ENCODE results near the gene UBE4B. TPM values are rescaled to one million over a fixed set of nuclear protein-coding genes. Genes with fewer than 3 reads are reported as not detected.

UBE4B gene
- total RNA-seq, 1 experiment from 2014 or later = 31.2 TPM

GRCh38 chr1:10173582-10173981 is 140.8 kb downstream of the UBE4B start:
- Mint-ChIP-seq H3K4me3 (ENCODE audit: unreplicated experiment) (no peak overlapping the region), H3K27ac (ENCODE audit: low read depth, unreplicated experiment) (no peak overlapping the region), H3K4me1 (ENCODE audit: insufficient read depth, unreplicated experiment) (no peaks in the 10 kb centered on the region), H3K9me3 (ENCODE audit: unreplicated experiment) (no peaks in the 10 kb centered on the region), H3K36me3 (ENCODE audit: insufficient read depth, unreplicated experiment) (peaks cover 32% of the 10 kb centered on the region), H3K27me3 (ENCODE audit: insufficient read depth, unreplicated experiment) (no peaks in the 10 kb centered on the region)
- POLR2A ChIA-PET = no interaction called here
- no TSS peak for BruUV-seq (replicated peaks)
- TF ChIP-seq, protein P1, sequence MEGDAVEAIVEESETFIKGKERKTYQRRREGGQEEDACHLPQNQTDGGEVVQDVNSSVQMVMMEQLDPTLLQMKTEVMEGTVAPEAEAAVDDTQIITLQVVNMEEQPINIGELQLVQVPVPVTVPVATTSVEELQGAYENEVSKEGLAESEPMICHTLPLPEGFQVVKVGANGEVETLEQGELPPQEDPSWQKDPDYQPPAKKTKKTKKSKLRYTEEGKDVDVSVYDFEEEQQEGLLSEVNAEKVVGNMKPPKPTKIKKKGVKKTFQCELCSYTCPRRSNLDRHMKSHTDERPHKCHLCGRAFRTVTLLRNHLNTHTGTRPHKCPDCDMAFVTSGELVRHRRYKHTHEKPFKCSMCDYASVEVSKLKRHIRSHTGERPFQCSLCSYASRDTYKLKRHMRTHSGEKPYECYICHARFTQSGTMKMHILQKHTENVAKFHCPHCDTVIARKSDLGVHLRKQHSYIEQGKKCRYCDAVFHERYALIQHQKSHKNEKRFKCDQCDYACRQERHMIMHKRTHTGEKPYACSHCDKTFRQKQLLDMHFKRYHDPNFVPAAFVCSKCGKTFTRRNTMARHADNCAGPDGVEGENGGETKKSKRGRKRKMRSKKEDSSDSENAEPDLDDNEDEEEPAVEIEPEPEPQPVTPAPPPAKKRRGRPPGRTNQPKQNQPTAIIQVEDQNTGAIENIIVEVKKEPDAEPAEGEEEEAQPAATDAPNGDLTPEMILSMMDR (IDR thresholded peaks at IDR 0.05; ENCODE audit: unreplicated experiment) = no peak
- CTCF ChIA-PET = no interaction called here
- DNase-seq (ENCODE audit: unreplicated experiment) = no peak
- intact Hi-C loops (cut with micrococcal nuclease) = no loop called here

GRCh38 chr1:10177876-10178275 is 145.1 kb downstream of the UBE4B start:
- no TSS peak for BruUV-seq (replicated peaks)
- CTCF ChIA-PET = interaction anchor here (0.7 kb wide), 1 partner anchor 320 kb away, joined by 3 read pairs; no protein-coding TSS in a partner anchor

DNA sequence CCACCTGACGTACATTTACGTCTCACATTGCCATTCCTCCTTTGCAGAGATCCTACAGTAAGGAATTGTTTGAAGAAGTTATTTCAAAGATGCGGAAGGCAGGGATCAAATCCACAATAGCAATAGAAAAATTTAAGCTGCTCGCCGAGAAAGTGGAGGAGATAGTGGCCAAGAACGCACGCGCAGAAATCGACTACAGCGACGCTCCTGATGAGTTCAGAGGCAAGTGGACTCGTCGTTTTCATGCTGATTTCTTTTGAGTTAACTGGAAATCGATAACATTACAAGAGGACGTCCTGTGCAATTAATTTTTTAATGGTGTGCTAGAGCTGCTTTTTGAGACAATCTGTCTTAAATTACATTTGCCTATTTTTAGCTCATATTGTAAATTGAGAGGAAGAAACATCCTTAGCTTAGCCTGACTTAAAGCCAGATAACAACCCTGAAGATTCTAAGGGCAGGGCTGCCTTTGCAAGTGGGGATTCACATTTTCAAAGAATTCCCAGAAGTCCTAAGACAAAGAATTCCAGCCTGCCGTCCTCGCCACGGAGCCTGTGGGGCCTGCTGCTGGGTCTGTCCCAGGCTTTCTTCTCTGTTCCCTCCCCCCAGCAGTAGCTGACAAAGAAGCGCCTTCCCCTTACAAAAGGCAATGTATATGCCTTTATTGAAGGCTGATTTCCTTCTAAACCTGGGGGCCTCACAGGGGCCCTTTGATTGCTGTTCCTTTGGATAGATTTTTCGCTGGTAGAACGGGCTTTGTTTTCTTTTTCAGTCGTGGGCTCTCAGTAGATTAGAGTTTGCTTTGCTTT is 146.0 kb downstream of the UBE4B start:
- no peaks in the 10 kb centered on the region for H3K4me1 Mint-ChIP-seq (ENCODE audit: insufficient read depth, unreplicated experiment)
- TF ChIP-seq, protein P1 (IDR thresholded peaks at IDR 0.05; ENCODE audit: unreplicated experiment) = no peak
- peaks cover 54% of the 10 kb centered on the region for H3K36me3 Mint-ChIP-seq (ENCODE audit: insufficient read depth, unreplicated experiment)
- ChIA-PET CTCF (interaction anchor here (0.8 kb wide), 1 partner anchor 31 kb away, joined by 3 read pairs; the partner anchor contains the start of gene KIF1B), POLR2A (no interaction called here)
- H3K27me3 Mint-ChIP-seq (ENCODE audit: insufficient read depth, unreplicated experiment) = no peaks in the 10 kb centered on the region
- H3K27ac Mint-ChIP-seq (ENCODE audit: low read depth, unreplicated experiment) = no peak overlapping the region
- DNase-seq (ENCODE audit: unreplicated experiment) = no peak
- no TSS peak for BruUV-seq (replicated peaks)
- H3K9me3 Mint-ChIP-seq (ENCODE audit: unreplicated experiment) = no peaks in the 10 kb centered on the region
- intact Hi-C loops (cut with micrococcal nuclease) = no loop called here
- H3K4me3 Mint-ChIP-seq (ENCODE audit: unreplicated experiment) = no peak overlapping the region

More at GRCh38 chr1:10177876-10178275, 145.1 kb downstream of the UBE4B start:
- TF ChIP-seq, protein P1 (IDR thresholded peaks at IDR 0.05; ENCODE audit: unreplicated experiment) = no peak
- H3K4me1 Mint-ChIP-seq (ENCODE audit: insufficient read depth, unreplicated experiment) = no peaks in the 10 kb centered on the region
- no peak overlapping the region for H3K27ac Mint-ChIP-seq (ENCODE audit: low read depth, unreplicated experiment)
- no peak overlapping the region for H3K4me3 Mint-ChIP-seq (ENCODE audit: unreplicated experiment)
- DNase-seq (ENCODE audit: unreplicated experiment) = no peak
- peaks cover 45% of the 10 kb centered on the region for H3K36me3 Mint-ChIP-seq (ENCODE audit: insufficient read depth, unreplicated experiment)
- no peaks in the 10 kb centered on the region for H3K27me3 Mint-ChIP-seq (ENCODE audit: insufficient read depth, unreplicated experiment)
- POLR2A ChIA-PET = no interaction called here
- no peaks in the 10 kb centered on the region for H3K9me3 Mint-ChIP-seq (ENCODE audit: unreplicated experiment)
- intact Hi-C loops (cut with micrococcal nuclease) = no loop called here

DNA sequence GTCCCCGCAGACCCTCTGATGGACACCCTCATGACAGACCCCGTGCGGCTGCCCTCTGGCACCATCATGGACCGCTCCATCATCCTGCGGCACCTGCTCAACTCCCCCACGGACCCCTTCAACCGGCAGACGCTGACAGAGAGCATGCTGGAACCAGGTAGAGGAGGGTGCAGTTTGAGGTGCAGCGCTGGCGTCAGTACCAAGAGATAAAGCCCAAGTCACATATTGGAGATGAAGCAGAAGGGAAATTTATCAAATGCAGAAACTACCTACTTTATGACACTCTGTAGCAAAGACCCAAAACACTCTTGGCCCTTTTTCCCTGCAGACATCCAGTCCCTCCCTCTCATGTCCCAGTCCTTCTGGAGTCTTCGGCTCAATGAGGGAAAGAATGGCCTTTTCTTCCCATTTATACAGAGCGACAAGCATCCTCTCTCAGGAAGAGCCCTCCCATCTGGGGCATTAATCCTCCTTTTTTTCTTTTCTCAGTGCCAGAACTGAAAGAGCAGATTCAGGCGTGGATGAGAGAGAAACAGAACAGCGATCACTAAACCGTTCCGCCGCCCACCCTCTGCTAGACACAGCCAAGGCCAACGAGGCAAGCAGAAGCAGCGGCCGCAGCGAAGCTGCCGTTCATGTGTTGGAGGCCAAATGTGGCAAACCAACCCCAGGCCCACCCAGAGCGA is 146.8 kb downstream of the UBE4B start:
- POLR2A ChIA-PET = no interaction called here
- Mint-ChIP-seq H3K4me1 (ENCODE audit: insufficient read depth, unreplicated experiment) (no peaks in the 10 kb centered on the region), H3K9me3 (ENCODE audit: unreplicated experiment) (no peaks in the 10 kb centered on the region), H3K27me3 (ENCODE audit: insufficient read depth, unreplicated experiment) (no peaks in the 10 kb centered on the region), H3K36me3 (ENCODE audit: insufficient read depth, unreplicated experiment) (peaks cover 51% of the 10 kb centered on the region), H3K4me3 (ENCODE audit: unreplicated experiment) (no peak overlapping the region), H3K27ac (ENCODE audit: low read depth, unreplicated experiment) (no peak overlapping the region)
- TF ChIP-seq, protein P1 (IDR thresholded peaks at IDR 0.05; ENCODE audit: unreplicated experiment) = no peak
- no peak for DNase-seq (ENCODE audit: unreplicated experiment)
- intact Hi-C loops (cut with micrococcal nuclease) = no loop called here
- CTCF ChIA-PET = no interaction called here
- no TSS peak for BruUV-seq (replicated peaks)

All from MCF 10A (cell line).